GM18520 (cell line): ENCODE measurements around the gene CERT1.
"Not testable (repeated sequence)": the region's sequence is repeated elsewhere in the genome, so short reads cannot be mapped to it uniquely, and the experiment has no call there.

Source experiments
- ATAC-seq: cut with Tn5 transposase; IDR thresholded peaks from one replicate; pipeline ENCODE4 v1.9.1; 2021; ENCODE audit not compliant: unreplicated experiment

CERT1 gene, protein sequence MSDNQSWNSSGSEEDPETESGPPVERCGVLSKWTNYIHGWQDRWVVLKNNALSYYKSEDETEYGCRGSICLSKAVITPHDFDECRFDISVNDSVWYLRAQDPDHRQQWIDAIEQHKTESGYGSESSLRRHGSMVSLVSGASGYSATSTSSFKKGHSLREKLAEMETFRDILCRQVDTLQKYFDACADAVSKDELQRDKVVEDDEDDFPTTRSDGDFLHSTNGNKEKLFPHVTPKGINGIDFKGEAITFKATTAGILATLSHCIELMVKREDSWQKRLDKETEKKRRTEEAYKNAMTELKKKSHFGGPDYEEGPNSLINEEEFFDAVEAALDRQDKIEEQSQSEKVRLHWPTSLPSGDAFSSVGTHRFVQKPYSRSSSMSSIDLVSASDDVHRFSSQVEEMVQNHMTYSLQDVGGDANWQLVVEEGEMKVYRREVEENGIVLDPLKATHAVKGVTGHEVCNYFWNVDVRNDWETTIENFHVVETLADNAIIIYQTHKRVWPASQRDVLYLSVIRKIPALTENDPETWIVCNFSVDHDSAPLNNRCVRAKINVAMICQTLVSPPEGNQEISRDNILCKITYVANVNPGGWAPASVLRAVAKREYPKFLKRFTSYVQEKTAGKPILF

GRCh38 chr5:75511435-75512382, at the start of gene CERT1, which contains the start of gene POLK:
Gene CERT1, minus strand, starts transcription at chr5:75511629. Its CDS starts 422 bp downstream, at chr5:75511207.
Gene POLK, plus strand, starts transcription at chr5:75511891.
- ATAC-seq: peak; percentile 79

- not testable (repeated sequence) for ATAC-seq
Measured at GRCh38 chr5:75560655-75561054, 49.2 kb upstream of the CERT1 start.

- no peak for ATAC-seq
Measured at GRCh38 chr5:75558981-75559632, 47.7 kb upstream of the CERT1 start.

- ATAC-seq: no peak
Measured at GRCh38 chr5:75558221-75558620, 46.8 kb upstream of the CERT1 start.

DNA sequence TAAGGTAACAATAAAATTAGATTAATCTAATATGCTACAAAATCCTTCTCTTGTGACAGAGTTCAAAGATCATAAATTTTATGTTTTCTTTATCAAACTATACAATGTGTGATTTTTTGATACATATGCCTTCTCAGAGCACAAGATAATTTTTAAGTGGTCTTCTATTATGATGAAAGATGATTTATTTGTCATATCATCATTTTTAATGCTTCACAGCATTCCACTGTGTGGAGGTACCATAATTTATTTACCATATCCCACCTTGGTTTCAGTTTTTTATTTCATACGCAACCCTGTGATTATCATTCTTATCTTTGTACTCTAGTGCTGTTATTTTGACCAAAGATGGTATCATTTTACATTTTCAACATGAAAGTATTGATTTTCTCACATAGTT, 41.9 kb upstream of the CERT1 start:
- ATAC-seq: no peak

DNA sequence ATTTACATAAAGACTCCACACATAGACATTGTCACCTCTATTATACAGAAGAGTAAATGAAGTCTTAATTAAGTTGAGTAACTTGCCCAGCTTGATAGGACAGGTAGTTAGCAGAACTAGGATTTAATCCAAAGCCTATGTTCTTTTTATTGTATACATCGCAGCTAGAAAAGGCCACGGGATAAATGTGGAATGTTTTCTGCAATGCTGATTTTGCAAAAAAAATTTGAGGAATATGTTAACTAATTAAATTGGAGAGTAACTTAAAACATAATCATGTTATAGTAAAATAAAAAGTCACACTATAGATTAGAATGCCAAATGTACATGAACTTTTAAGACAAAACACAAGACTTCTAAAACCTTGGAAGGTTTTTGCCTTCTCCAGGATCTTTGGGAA, 41.3 kb upstream of the CERT1 start:
- ATAC-seq: no peak

DNA sequence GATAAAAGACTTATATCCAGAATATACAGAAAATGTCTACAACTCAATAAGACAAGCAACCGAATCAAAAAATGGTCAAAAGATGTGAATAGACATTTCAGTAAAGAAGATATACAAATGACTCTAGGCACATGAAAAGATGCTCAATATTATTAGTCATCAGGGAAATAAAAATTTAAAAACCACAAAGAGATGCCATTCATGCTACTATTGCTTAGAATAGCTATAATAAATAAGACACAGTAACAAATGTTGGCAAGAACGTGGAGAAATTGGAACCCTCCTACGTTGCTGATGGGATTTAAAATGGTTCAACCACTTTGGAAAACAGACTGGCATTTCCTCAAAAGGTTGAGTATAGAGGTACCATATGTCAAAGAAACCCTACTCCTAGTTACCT, 40.0 kb upstream of the CERT1 start:
- no peak for ATAC-seq

GRCh38 chr5:75550597-75550996, 39.2 kb upstream of the CERT1 start:
- no peak for ATAC-seq

DNA sequence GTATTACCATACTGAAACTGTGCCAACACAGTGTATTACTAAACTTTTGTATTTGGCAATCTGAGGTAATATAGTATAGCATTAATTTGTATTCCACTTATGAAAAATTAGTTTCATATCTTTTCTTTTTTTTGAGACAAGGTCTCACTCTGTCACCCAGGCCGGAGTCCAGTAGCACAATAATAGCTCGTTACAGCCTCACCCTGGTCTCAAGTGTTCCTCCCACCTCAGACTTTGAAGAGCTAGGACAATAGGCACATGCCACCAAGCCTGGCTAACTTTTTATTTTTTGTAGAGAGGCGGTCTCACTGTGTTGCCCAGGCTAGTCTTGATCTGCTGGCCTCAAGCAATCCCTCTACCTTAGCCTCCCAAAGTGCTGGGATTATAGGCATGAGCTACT, 36.4 kb upstream of the CERT1 start:
- ATAC-seq: no peak

DNA sequence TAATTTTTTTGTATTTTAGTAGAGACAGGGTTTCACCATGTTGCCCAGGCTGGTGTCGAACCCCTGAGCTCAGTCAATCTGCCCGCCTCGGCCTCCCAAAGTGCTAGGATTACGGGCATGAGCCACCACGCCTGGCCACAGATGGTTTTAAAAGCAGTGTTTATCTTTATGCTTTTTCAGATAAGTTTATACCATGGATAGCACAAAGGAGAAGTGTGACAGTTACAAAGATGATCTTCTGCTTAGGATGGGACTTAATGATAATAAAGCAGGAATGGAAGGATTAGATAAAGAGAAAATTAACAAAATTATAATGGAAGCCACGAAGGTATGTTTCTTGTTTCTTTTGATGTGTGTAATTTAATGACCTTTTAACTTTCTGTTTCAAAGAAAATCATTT, 35.4 kb upstream of the CERT1 start:
- ATAC-seq: no peak

DNA sequence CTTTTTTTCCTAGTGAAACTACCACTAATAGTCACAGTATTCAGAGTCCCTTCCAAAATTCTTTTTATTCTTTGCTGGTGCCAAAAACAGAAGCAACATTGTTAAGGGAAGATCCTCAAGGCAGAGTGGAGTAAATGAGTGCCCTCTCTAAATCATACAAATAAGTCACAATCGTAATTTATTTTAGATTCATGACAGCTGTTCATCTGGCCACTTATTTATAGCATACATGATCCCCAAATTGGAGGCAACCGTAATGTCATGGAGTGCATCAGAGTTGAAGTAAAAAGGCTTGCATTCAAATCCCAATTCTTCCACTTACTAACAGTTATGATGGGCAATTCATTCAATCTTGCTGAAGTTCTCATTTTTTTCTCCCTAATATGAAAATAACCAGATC, 33.7 kb upstream of the CERT1 start:
- ATAC-seq: no peak

- no peak for ATAC-seq
Measured at GRCh38 chr5:75538211-75538610, 26.8 kb upstream of the CERT1 start.

DNA sequence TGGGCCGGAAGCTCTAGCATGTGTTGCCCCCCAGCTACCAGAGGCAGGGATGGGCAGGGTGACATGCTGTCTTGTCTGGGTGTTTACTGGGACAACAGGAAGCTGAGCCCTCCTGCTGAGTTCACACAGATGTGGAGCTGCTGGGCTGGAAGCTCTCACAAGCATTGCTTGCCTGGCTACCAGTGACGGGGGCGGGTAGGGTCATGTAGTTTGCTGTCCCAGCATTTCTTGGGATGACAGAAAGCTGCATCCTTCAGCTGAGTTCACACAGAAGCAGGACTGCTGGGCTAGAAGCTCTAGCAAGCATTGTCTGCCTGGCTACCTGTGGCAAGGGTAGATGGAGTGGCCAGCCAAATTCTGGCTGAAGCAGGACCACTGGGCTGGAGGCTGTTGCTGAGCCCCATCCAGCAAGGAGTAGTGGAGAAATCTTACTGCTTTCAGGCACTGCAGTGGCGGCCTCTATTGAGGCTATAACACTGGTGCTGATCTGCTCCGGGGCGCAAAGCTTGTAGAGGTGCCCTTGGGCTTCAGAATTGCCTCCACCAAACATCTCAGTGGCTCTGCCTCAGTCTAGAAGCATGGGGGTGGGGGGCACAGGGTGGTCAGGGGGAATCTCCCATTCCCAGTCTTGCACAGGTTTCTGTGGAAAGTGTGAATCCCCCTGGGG, 25.4 kb upstream of the CERT1 start:
- no peak for ATAC-seq

GRCh38 chr5:75536147-75536546, 24.7 kb upstream of the CERT1 start:
- no peak for ATAC-seq

DNA sequence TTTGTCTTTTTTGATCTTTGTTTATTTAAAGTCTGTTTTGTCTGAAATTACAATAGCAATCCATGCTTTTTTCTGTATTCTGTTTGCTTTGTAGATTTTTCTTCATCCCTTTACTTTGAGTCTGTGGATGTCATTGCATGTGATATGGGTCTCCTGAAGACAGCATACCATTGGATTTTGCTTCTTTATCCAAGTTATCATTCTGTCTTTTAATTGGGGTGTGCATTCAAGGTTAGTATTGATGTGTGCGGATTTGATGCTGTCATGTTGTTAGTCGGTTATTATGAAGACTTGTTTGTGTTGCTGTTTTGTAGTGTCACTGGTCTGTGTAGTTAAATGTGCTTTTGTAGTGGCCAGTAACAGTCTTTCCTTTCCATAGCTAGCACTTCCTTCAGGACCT, 23.3 kb upstream of the CERT1 start:
- ATAC-seq: no peak

GRCh38 chr5:75533716-75534115, 22.3 kb upstream of the CERT1 start:
- not testable (repeated sequence) for ATAC-seq

- no peak for ATAC-seq
Measured at GRCh38 chr5:75532190-75532589, 20.8 kb upstream of the CERT1 start.

DNA sequence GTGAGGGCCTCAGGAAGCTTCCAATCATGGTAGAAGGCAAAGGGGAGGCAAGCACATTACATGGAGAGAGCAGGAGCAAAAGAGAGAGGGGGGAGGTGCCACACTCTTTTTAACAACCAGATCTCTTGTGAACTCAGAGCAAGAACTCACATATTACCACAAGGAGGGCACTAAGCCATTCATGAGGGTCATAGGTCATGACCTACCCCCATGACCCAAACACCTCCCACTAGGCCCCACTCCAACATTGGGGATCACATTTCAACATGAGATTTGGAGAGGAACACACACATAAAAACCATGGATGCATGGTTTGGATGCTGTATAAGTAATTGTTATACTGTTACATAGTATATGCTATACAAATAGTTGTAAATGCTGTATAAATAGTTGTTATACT, 17.8 kb upstream of the CERT1 start:
- ATAC-seq: no peak

GRCh38 chr5:75526070-75526469, 14.6 kb upstream of the CERT1 start:
- ATAC-seq: no peak

DNA sequence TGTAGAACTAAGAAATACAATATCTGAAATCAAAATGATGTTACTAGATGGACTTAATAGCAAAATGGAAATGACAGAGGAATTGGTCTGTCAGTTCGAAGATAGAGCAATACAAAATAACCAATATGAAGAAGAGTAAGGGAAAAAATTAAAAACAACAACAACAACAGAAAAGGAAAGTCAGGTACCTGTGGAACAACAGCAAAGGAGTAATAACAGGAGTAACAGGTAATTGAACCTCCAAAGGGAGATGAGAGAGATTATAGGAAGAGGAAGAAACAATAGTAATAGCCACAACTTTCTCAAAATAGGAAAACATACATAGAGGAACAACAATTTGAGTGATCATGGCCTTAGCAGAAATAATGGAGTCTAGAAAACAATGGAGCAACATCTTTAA, 13.9 kb upstream of the CERT1 start:
- ATAC-seq: no peak
